IPS-NIHi7 (cell line): ENCODE data around the gene AMH.

Experiments used
- DNase-seq: peaks from one replicate; pipeline ENCODE4 v3.0.0; 2012; ENCODE audit warnings: mixed read lengths; ENCODE audit errors: extremely low spot score

AMH gene

GRCh38 chr19:2235381-2236063, 13.6 kb upstream of the AMH start:
- DNase-seq: no peak

- DNase-seq: no peak
Observed at GRCh38 chr19:2236064-2236313, 13.1 kb upstream of the AMH start.

GRCh38 chr19:2236314-2237050, 12.6 kb upstream of the AMH start, which contains the start of the genes PLEKHJ1 and SF3A2:
PLEKHJ1 (minus strand) TSS chr19:2236329; CDS start chr19:2236248, 81 bp downstream.
SF3A2 (plus strand) TSS chr19:2236824; CDS start chr19:2243419, 6,595 bp downstream.
- DNase-seq: peak; percentile 98

GRCh38 chr19:2237051-2237868, 11.9 kb upstream of the AMH start:
- no peak for DNase-seq

- no peak for DNase-seq
Observed at GRCh38 chr19:2237869-2238153, 11.3 kb upstream of the AMH start.

- no peak for DNase-seq
Observed at GRCh38 chr19:2239173-2239572, 9.9 kb upstream of the AMH start.

GRCh38 chr19:2239771-2240770, 9.1 kb upstream of the AMH start:
- no peak for DNase-seq

- no peak for DNase-seq
Observed at GRCh38 chr19:2240881-2241760, 8.0 kb upstream of the AMH start.

- DNase-seq: no peak
Observed at GRCh38 chr19:2242092-2242537, 7.0 kb upstream of the AMH start.

- no peak for DNase-seq
Observed at GRCh38 chr19:2242816-2243215, 6.3 kb upstream of the AMH start.

GRCh38 chr19:2243274-2244124, 5.6 kb upstream of the AMH start:
- no peak for DNase-seq

GRCh38 chr19:2244125-2244411, 5.1 kb upstream of the AMH start:
- no peak for DNase-seq

- no peak for DNase-seq
Observed at GRCh38 chr19:2244486-2244885, 4.6 kb upstream of the AMH start.

GRCh38 chr19:2245273-2245672, 3.9 kb upstream of the AMH start:
- no peak for DNase-seq

- DNase-seq: no peak
Observed at GRCh38 chr19:2246014-2246620, 3.0 kb upstream of the AMH start.

- no peak for DNase-seq
Observed at GRCh38 chr19:2246801-2247361, 2.2 kb upstream of the AMH start.

- no peak for DNase-seq
Observed at GRCh38 chr19:2247433-2248101, 1.6 kb upstream of the AMH start.
